NCI-H524 (cell line): ENCODE data around the gene SPATA6.
A peak's percentile ranks its signal among the peaks of the same experiment; 100 is the strongest.
"Not testable (repeated sequence)": the region's sequence is repeated elsewhere in the genome, so short reads cannot be mapped to it uniquely, and the experiment has no call there.

Source experiments
- DNase-seq, 2 experiments: peaks; one replicate each; lab custom pipeline; 2025; lab: John Stamatoyannopoulos, UW

Gene SPATA6

DNA sequence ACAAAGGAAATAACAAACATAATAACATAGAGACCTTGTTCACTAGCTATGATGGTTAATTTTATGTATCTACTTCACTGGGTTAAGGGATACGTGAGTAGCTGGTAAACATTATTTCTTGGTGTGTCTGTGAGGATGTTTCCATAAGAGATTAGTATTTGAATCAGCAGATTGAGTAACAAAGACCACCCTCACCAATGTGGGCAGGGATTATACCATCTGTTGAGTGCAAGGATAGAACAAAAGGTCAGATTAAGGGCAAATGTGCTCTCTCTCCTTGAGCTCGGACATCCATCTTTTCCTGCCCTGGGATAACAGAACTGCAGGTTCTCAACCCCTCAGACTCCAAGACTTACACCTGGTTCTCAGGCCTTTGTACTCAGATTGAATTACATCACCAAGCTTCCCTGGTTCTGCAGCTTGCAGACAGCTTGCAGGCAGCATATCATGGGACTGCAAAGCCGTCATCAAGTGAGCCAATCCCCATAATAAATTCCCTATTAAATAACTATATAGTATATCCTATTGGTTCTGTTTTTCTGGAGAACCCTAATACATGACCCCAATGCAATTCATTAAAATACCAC is 9.2 kb downstream of the SPATA6 start:
- peak; percentile 17 to 80 for DNase-seq

DNA sequence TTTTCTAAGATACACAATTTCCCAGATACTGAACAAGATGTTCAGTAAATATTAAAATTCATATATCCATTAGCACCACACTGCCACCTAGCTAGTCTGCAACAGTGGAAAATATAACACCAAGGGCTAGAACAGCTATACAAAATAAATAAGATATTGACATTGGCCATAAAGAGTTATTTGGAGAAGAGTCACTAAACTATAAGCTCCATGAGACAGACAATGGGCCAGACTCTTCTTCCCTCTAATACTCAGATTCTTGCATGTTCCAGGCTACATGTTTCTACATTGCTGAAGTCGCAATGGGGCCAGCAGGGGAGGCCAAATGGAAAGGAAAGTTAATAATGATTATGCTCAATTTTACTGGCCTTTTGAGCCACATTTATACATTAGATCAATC is 21.5 kb downstream of the SPATA6 start:
- DNase-seq, result peak in 1 of 2 experiments; percentile 4

DNA sequence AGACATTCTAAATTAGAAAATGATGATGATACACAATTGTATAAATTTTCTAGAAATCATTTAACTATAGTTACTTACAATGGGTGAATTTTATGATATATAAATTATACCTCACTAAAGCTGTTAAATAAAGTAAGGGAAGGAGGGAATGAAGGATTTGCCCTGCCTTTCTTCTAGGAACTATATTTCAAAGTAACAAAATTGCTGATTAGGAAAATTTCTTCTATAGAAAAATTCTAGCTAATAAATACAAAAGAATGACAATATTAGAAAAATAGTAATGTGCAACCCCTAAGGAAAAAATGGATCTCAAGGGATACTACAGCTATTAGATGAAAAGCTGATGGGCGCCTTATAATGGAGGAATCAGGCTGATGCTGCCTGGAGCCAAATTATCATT is 23.1 kb downstream of the SPATA6 start:
- DNase-seq, result no peak

DNA sequence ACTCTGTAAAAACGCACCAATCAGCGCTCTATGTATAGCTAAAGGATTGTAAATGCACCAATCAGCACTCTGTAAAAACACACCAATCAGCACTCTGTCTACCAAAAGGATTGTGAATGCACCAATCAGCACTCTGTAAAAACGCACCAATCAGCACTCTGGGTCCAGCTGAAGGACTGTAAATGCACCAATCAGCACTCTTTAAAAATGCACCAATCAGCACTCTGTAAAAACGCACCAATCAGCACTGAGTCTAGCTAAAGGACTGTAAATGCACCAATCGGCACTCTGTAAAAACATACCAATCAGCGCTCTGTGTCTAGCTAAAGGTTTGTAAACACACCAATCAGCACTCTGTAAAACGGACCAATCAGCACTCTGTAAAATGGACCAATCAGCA is 27.8 kb downstream of the SPATA6 start:
- not testable (repeated sequence) for DNase-seq

DNA sequence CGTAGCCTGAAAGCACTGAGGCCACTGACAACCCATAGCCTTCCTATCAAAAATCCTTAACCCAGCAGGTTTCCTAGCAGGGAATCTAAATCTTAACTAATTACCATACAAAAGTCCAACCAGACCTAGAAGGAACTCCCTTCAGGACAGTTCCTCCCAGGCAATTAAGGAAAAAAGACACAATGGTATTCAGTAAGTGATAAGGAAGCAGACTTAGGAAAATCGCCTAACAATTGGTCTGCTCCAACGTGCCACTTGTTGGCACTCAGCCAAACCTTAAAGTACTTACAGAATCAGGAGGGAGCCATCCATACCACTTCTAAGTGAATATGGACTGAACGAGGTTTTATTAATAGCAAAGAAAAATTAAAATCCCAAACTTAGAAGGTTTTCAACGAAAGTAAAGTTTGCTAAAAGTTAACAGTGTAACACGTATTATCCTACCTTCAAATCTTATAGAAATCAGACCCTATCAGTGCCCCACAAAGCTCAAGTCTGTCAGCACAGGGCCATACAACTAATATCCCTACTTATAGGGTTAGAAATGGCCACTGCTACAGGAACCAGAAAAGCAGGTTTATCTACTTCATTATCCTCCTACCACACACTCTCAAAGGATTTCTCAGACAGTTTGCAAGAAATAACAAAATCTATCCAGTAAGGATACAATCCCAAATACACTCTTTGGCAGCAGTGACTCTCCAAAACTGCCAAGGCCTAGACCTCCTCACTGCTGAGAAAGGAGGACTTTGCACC is 29.0 kb downstream of the SPATA6 start:
- DNase-seq, result no peak

DNA sequence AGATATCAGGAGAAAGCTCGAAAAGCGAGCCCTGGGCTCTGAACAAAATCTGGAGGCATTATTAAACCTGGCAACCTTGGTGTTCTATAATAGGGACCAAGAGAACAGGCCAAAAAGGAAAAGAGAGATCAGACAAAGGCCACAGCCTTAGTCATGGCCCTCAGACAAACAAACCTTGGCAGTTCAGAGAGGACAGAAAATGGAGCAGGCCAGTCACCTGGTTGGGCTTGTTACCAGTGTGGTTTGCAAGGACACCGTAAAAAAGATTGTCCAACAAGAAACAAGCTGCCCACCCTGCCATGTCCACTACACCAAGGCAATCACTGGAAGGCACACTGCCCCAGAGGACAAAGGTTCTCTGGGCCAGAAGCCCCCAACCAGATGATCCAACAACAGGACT is 31.2 kb downstream of the SPATA6 start:
- DNase-seq, result not testable (repeated sequence)

DNA sequence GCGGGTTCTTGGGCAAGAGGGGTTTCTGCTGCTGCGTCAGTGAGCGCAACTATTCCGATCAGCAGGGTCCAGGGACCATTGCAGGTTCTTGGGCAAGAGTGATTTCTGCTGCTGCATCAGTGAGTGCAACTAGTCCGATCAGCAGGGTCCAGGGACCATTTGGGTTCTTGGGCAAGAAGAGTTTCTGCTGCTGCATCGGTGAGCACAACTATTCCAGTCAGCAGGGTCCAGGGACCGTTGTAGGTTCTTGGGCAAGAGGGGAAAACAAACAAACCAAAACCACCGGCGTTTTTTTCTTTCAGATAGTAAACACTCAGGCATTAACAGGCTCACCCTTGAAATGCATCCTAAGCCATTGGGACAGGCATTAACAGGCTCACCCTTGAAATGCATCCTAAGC is 32.6 kb downstream of the SPATA6 start:
- no peak for DNase-seq

DNA sequence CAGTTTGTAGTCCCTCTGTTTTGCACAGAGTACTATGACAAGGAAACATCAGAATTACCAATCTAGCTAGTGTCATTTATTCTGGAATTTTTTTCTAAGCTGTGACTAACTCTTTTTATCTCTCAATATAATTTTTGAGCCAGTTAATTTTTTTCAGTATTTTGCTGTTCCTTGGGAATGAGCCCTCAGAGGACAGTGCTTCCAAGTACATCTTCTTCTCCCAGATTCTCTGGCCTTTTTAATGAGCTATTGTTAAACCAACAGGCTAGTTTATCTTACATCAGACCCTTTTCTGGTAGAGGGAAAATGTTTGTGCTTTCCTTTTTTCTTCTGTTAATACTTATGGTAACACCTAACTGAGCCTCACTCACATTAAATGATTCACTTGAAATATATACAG is 34.6 kb downstream of the SPATA6 start:
- DNase-seq, result not testable (repeated sequence)

DNA sequence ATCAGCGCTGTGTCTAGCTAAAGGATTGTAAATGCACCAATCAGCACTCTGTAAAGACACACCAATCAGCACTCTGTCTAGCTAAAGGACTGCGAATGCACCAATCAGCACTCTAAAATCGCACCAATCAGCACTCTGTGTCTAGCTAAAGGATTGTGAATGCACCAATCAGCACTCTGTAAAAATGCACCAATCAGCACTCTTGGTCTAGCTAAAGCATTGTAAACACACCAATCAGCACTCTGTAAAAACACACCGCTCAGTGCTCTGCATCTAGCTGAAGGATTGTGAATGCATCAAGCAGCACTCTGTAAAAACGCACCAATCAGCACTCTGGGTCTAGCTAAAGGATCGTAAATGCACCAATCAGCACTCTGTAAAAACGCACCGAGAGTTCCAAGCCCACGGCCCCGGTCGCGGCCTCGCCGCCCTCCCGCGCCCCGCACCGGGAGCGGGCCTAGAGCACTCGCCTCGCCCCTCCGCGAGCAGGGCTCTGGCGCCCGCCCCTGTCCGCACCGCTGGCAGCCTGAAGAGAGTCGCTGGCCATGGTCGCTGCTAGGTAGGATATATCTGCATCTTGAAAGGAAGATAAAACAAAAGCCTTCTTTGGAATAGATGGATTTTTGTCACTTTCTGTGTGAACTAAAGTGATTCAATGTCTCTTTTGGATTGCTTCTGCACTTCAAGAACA is 36.5 kb downstream of the SPATA6 start:
- not testable (repeated sequence) for DNase-seq

DNA sequence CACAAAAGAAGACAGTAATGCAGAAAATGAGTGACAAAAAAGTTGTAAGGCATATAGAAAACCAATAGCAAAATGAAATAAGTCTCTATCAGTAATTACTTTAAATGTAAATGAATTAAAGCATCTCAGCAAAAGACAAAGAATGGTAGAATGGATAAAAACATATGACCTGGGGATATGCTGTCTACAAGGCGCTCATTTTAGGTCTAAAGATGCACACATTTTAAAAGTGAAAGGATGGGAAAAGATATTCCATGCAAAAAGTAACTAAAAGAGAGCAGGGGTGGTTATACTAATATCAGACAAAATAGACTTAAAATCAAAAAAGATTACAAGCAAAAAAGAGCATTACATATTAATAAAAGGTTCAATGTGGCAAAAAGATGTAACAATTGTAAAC is 41.2 kb downstream of the SPATA6 start:
- DNase-seq, result no peak

DNA sequence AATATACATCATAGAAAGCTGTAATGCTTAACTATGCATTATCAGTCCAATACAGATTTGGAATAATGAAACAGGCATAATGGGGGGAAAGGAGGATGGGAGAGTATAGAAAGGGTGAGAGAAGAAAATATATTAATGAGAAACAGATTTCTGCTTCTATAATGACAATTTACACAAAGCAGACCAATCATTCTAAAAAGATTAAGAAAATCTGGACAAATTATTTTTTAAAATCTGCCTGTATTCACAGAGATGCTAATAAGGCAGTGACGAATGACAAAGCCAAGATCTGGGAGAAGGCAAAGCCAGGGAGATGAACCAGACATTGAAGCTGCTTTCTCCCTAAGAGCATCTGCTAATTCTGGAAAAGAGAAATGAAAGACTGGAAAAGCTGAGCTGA is 50.0 kb downstream of the SPATA6 start:
- no peak for DNase-seq

DNA sequence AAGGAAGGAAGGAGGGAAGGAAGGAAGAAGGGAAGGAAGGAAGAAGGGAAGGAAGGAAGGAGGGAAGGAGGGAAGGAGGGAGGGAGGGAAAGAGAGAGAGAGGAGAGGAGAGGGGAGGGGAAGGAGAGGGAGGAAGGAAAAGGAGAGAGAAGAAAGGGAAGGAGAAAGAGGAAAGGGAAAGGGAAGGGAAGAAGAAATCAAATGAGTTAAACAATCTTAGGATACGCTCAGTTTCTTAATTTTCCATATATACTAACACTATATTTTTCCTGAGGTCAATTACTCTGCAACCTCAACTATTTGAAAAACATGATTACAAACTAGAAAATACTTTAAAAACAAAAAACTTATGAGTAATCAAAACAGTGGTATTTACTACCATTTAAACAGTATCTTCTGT is 53.3 kb downstream of the SPATA6 start:
- no peak for DNase-seq

DNA sequence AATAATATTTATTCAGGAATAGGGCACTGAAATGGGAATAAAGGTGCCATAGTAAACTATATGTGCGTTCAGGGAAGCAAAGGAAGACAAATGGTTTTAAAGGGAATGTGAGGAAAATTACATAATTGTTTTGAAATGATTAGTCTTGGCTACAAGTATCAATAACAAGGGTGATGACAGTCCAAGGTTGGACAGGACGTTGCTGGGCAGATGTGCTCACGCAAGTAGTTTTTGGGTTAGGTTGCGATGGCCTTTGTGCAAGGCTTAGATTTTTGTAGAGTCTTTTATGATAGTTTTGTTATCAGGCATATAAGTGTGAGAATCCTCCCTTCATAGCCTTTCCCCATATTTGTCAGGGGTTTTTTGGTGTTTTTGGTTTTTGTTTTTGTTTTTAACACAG is 57.0 kb downstream of the SPATA6 start:
- no peak for DNase-seq

DNA sequence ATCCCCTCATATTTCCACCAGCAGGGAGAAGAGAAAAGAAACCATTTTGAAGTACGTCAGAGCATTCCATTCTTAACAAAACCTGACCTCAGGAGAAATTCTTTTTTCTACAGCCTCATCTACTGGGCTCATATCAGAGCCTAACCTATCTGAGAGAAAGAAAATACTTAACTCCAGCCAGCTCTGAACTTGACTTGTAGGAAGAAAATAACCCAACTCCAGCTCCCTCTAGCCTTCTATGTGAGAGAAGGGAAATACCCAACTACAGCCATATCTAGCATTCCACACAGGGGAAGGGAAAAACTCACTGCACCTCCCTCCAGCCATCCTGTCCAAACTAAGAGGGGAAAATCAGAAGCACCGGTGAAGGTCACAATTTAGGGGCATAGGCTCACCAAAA is 57.7 kb downstream of the SPATA6 start:
- no peak for DNase-seq

DNA sequence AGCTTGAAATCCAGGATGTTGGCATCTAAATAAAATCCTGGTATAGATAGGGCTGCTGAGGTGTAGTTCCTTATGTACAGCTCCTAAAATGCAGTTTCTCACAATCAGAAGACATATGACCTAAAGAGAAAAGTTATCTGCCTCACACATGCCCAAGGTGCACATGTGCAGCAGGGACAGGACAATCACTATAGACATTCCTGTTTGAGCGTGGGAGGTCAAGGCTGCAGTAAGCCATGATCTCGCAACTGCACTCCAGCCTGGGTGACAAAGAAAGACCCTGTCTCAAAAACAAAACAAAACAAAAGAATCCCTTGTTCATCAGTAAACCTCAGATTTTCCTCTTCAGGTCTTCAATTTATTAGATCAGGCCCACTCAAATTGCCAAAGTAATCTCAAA is 66.1 kb downstream of the SPATA6 start:
- DNase-seq, result no peak

DNA sequence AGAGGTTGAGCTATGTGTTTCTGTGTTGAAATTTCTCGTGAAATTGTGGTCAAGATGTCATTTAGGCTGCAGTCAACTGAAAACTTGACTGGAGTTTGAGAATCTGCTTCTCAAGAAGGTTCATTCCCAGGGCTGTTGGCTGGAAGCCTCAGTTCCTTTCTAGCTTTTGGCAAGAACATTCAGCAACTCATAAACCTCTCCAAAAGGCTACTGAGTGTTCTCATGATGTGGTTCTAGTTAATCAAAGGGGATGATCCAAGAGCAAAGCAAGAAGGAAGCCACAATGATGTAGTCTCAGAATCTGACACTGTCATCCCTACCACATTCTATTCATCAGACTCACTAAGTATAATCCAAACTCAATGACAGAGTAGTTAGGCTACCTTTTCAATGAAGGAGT is 66.6 kb downstream of the SPATA6 start:
- no peak for DNase-seq

DNA sequence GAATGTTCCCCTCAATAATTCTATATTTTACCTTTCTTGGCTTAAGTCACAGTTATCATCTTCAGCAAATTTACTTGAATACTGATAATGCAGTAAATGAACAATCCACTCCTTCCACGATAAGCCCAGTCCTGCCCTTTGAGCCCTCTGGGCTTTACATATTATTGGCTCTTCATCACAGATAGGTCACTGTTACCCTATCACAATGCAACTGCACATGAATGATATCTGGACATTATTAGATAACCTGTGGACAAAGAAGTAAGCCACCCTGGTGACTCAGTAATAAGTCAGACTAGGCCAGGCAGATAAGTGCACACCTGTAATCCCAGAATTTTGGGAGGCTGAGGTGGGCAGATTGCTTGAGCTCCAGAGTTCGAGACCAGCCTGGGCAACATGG is 69.4 kb downstream of the SPATA6 start:
- no peak for DNase-seq

DNA sequence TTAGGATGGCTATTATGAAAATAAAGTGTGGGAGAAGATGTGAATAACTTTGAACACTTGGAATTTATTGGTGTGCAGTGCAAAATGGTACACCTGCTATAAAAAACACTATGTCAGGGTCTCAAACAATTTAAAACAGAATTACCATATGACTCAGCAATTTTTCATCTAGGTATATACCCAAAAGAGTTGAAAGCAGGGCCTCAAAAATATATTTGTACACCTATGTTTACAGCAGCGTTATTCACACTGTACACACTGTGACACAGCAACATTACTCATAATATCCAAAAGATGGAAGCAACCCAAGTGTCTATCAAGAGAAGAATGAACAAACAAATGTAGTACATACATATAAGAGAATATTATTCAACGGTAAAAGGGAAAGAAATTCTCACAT is 75.8 kb downstream of the SPATA6 start:
- DNase-seq, result no peak

DNA sequence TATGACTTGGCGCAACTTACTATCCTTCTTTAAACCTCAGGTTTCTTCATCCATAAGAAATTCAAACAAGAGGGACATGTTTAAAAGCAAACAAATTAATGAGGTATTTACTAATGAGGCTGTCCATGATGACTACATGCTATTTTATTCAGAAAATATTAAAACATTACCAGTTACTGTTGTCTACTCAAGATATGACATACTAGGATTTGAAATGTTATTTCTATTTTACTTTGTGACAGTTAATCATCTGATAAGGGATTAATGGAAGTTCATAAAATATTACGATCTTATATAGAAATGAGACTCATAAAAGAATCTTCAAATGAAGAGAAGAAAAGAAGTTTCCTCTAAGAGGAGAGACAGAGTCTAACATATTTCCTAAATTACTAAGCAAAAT is 80.1 kb downstream of the SPATA6 start:
- DNase-seq, result no peak

DNA sequence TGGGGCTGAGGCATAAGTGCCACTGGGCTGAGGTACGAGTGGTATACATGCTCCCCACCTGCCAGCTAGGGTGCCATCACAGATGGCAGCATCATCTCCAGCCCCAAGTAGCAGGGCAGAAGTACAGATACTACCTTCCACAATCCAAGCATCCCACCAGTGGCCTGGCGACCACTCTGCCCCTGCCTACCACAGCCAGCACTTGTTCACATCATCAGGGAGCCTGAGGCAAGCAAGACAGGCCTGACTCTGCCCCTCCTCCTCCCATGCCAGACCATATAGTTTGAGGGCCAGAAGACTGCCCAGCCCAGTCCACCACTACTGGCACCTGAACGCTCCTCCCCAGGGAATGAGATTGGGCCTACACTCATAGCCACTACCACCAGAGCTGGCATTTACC is 84.6 kb downstream of the SPATA6 start:
- DNase-seq, result no peak

DNA sequence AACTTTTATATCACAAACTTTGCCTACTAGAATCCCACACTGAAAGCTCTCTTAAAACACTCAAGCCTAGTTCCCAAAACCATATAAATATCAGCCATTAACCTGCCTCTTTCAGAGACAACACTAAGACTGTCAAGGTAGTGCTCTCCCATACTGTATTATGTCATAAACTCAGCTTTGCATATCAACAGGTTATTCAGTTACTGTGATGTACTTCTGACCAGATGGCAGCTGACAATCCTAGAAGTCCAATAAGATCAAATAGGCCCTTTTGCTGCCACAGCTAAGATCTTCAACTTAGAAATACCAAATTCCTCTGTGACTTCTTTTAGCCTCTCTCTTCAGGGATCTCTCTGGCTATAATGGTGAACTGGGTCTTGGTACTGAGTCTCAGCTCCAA is 97.2 kb downstream of the SPATA6 start:
- DNase-seq, result peak in 1 of 2 experiments; percentile 4

DNA sequence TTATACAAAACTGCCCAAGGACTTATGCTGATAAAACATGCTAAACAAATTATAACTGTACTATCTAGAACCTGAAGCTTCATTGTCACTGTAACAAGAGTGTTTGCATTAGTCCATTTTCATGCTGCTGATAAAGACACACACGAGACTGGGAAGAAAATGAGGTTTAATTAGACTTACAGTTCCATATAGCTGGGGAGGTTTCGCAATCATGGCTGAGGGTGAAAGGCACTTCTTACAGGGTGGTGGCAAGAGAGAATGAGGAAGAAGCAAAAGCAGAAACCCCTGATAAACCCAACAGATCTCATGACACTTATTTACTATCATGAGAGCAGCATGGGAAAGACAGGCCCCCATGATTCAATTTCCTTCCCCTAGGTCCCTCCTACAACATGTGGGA is 100.4 kb downstream of the SPATA6 start:
- DNase-seq, result no peak

DNA sequence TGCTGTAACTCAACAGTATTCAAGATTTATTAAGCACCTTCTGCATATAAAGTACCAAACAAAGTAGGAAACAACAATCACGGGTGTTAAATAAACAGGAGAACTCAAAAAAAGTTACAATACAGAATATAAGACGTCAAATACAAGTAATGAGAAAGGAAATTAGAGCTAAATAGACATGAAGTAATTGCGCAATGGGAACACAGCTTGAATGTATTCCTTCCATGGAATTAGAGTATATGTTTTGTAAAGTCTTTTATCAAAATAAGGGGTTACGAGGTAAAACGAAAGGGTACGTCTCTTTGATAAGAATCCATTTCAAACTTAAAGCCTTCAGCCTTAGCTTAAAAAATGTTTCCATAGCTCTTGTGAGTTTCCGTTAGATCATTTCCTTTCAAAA is 109.1 kb downstream of the SPATA6 start:
- no peak for DNase-seq
